Hindlimb muscle (tissue), 1 donor: Measurements from ENCODE around the gene SNN. TPM values are rescaled to one million over a fixed set of nuclear protein-coding genes. Genes with fewer than 3 reads are reported as not detected.

Experiments
- DNase-seq: peaks from one replicate; pipeline ENCODE4 v3.0.0-alpha.2; 2013
- polyA plus RNA-seq: library from polyadenylated mRNA; unstranded; fragments of 120-200 nt; gene quantifications from one replicate; pipeline ENCODE4 v1.2.1, GENCODE V29; 2013; ENCODE audit not compliant: insufficient read length

Gene SNN
- polyA plus RNA-seq, result 28.4 TPM

- peak; percentile 88 for DNase-seq
Observed at GRCh38 chr16:11667824-11668622, at the start of gene SNN. SNN (plus strand) TSS chr16:11668455; CDS start chr16:11676060, 7,605 bp downstream.

DNA sequence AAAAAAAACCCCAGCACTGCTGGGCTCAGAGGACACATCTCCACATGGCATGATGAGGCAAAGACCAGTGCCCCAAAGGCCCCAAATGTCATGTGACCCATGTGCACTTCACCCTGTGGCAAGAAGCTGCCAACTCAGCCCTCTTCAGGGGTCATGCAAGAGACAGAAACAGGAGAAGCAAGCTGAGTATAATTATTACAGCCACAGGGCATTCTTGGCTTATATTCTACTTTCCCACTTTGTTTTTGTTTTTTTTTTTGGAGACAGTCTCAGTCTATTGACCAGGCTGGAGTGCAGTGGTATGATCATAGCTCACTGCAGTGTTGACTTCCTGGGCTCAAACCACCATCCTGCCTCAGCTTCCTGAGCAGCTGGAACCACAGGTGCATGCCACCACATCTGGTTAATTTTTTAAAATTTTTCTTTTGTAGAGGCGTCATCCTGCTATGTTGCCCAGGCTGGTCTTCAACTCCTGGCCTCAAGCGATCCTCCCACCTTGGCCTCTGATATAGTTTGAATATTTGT, 48.9 kb upstream of the SNN start:
- DNase-seq, result no peak

DNA sequence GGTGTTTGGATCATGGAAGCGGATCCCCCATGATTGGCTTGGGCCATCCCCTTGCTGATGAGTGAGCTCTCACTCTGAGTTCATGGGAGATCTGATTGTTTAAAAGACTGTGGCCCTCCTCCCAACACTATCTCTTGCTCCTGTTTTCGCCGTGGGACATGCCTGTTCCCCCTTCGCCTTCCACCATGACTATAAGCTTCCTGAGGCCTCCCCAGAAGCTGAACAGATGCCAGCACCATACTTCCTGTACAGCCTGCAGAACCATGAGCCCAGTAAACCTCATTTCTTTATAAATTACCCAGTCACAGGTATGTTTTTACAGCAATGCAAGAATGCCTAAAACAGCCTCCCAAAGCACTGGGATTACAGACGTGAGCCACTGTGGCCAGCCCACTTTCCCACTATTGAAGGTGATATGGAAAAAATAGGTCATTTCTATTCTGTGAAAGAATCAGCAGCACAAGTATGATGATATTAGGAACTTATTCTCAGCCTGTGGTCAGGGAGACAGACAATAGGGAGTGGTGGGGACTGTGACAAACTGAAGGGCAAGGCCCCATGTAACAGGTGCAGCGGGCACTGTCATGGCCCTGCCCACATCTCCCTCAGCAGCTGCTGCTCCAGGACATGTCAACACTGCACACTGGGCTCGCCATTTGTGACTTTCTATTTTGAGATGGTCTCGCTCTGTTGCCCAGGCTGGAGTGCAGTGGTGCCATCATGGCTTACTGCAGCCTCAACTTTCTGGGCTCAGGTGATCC, 47.8 kb upstream of the SNN start:
- no peak for DNase-seq

DNA sequence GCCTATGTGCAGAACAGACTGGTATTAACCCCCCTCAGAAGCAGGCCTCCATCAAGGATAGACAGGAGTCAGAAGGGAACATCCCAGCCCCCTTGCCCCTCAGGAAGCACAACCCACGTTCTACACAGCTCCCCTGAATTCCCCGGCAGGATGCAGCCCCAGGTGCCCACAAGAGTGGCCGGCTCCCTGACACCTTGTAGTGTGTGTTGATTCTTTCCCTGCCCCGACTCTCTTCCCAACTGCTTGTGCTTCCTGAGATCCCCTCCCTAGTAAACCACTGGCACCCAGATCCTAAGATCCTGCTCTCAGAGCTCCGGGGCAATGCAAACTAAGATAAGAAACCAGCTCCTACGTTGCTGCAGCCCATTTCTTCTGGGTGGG, 46.7 kb upstream of the SNN start:
- DNase-seq, result no peak

- no peak for DNase-seq
Observed at GRCh38 chr16:11621920-11622651, 46.2 kb upstream of the SNN start.

- DNase-seq, result no peak
Observed at GRCh38 chr16:11624205-11624604, 44.0 kb upstream of the SNN start.

DNA sequence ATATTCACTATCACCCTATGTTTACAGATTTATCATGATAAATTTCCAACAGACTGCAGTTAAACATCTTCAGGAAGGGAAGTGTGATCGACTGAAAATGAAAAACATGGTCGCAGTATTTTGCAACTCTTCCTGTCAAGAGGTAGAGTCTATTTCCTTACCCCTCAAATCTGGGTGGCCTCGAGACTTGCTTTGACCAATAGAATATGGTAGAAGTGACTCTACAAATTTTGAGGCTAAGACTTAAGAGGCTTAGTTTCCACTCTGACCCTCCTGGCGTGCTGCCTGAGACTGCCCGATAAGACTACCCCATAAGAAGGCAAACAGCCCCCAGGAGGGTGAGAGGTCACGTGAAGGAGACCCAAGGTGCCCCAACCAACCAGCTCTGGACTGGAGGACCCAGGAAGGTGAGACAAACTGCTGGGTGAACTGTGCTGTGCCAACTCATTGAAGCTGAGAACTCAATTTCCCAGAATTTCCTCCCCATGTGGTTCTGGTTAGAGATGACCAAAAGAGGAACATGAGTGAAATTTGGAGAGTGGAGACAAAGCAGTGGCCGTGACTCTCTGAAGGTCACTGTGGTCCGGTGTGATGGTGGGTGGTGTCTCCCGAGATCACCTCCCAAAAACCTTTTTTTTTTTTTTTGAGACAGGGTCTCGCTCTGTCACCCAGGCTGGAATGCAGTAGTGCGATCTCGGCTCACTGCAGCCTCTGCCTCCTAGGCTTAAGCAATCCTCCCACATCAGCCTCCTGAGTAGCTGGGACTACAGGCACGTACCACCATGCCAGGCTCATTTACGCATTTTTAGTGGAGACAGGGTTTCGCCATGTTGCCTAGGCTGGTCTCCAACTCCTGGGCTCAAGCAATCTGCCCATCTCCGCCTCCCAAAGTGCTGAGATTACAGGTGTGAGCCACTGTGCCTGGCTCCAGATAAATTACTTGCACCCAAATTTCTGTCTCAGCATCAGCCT, 43.3 kb upstream of the SNN start:
- no peak for DNase-seq

GRCh38 chr16:11625769-11626168, 42.5 kb upstream of the SNN start:
- no peak for DNase-seq

GRCh38 chr16:11626657-11627291, 41.5 kb upstream of the SNN start:
- no peak for DNase-seq

DNA sequence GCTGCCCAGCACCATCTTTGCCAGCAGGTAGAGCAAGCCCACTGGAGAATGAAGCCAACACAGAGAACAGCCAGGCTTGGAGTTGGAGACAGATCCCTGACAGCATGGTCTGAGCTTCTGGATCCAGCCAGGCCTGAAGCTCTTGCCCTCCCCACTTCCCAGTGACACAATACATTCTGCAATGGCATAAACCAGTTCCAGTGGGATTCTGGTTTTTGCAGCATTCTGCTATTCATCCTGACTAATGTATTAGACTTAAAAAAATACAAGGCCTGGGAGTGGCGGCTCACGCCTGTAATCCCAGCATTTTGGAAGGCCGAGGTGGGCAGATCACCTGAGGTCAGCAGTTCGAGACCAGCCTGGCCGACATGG, 41.0 kb upstream of the SNN start:
- no peak for DNase-seq

- no peak for DNase-seq
Observed at GRCh38 chr16:11627822-11628457, 40.3 kb upstream of the SNN start.

GRCh38 chr16:11629071-11630030, 38.9 kb upstream of the SNN start:
- DNase-seq, result no peak

DNA sequence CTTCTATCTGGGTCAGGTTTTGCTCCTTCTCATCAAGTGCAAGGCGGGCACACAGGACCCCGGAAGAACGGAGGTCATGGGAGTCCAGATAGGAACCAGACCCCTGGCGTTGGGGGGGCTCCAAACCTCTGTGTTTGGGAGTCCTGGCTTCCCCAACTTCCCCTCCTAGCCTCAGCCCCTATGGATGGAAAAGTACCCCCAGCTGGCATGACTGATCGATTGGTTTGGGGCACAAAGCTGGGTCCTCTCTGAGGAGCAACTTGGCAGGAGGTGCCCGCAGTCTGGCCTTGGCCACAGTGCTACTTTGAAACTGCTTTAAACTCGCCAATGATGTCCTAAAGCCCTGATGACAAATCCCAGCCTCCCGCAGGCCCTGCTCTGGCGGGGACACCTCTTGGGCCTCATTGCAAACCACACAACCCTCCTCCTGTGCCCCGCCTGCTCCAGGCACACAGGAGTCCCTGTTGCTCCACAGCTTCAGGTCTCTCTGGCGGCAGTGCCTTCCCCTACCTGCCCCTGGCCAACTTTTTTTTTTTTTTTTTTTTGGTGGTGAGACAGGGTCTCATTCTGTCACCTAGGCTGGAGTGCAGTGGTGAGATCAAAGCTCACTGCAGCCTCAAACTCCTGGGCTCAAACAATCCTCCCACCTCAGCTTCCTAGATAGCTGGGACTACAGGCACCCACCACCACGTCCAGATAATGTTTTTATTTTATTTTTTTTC, 38.0 kb upstream of the SNN start:
- no peak for DNase-seq

DNA sequence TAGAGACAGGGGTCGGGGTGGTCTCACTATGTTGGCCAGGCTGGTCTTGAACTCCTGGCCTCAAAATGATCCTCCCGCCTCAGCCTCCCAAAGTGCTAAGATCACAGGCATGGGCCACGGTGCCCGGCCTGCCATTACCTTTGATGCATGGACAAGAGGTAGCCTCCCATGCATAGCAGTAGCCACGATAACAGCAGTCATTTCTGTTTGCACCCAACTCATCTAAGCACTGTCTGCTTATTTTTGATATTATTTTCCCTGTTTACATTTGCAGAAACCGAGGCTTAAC, 37.5 kb upstream of the SNN start:
- no peak for DNase-seq

DNA sequence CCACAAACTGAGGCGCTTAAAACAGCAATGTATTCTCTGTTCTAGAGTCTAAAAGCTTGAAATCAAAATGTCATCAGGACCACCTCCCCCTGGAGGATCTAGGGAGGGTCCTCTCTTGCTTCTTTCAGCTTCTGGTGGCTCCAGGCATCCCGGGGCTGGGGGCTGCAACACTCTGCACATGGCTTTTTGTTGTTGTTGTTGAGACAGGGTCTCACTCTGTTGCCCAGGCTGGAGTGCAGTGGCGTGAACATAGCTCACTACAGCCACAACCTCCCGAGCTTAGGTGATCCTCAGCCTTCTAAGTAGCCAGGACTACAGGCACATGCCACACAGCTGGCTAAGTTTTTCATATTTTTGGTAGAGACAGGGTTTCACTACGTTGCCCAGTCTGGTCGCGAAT, 37.0 kb upstream of the SNN start:
- no peak for DNase-seq

- no peak for DNase-seq
Observed at GRCh38 chr16:11632455-11632939, 35.8 kb upstream of the SNN start.

GRCh38 chr16:11633113-11633512, 35.1 kb upstream of the SNN start:
- DNase-seq, result no peak

- DNase-seq, result no peak
Observed at GRCh38 chr16:11634312-11634711, 33.9 kb upstream of the SNN start.

GRCh38 chr16:11635113-11635652, 33.1 kb upstream of the SNN start:
- DNase-seq, result no peak
